CD4-positive, alpha-beta T cell treated with Interleukin-21 for 1 hour (primary cell): ENCODE data around the gene JAG1.

Experiments used
- DNase-seq: peaks from one replicate; pipeline ENCODE4 v3.0.0-alpha.2; 2020

JAG1 gene

GRCh38 chr20:10667077-10667401 is 6.8 kb downstream of the JAG1 start:
- DNase-seq = no peak

GRCh38 chr20:10666221-10667076 is 7.3 kb downstream of the JAG1 start:
- no peak for DNase-seq

GRCh38 chr20:10665791-10666190 is 8.0 kb downstream of the JAG1 start:
- DNase-seq = no peak

GRCh38 chr20:10665027-10665561 is 8.7 kb downstream of the JAG1 start:
- DNase-seq = no peak

- DNase-seq = no peak
These were observed 10.0 kb downstream of the JAG1 start for GRCh38 chr20:10663756-10664155.

- DNase-seq = no peak
These were observed 10.9 kb downstream of the JAG1 start for GRCh38 chr20:10662661-10663458.

GRCh38 chr20:10662151-10662550 is 11.6 kb downstream of the JAG1 start:
- DNase-seq = no peak

GRCh38 chr20:10661261-10661660 is 12.5 kb downstream of the JAG1 start:
- DNase-seq = no peak

GRCh38 chr20:10660661-10661060 is 13.1 kb downstream of the JAG1 start:
- DNase-seq = no peak

- DNase-seq = no peak
These were observed 13.9 kb downstream of the JAG1 start for GRCh38 chr20:10659651-10660601.

GRCh38 chr20:10658876-10659632 is 14.7 kb downstream of the JAG1 start:
- DNase-seq = no peak

- no peak for DNase-seq
These were observed 15.6 kb downstream of the JAG1 start for GRCh38 chr20:10658051-10658823.

GRCh38 chr20:10657453-10657852 is 16.3 kb downstream of the JAG1 start:
- DNase-seq = no peak

GRCh38 chr20:10655720-10656669 is 17.8 kb downstream of the JAG1 start:
- DNase-seq = no peak

GRCh38 chr20:10654630-10655029 is 19.2 kb downstream of the JAG1 start:
- DNase-seq = no peak

- no peak for DNase-seq
These were observed 19.6 kb downstream of the JAG1 start for GRCh38 chr20:10654250-10654610.

- DNase-seq = no peak
These were observed 20.1 kb downstream of the JAG1 start for GRCh38 chr20:10653599-10654249.

GRCh38 chr20:10652660-10653261 is 21.0 kb downstream of the JAG1 start:
- DNase-seq = no peak

- DNase-seq = no peak
These were observed 21.6 kb downstream of the JAG1 start for GRCh38 chr20:10652185-10652584.
